Hepatocyte (in vitro differentiated cells): Measurements from ENCODE around the gene ECD. TPM values are rescaled to one million over a fixed set of nuclear protein-coding genes. Genes with fewer than 3 reads are reported as not detected.

Experiments used
- DNase-seq: peaks from one replicate; pipeline ENCODE4 v3.0.0-alpha.2; 2016; ENCODE audit warnings: low spot score
- H2AFZ ChIP-seq: fragments of 200-600 bp; sonication (generic); 2 replicates; pipeline ENCODE4 v1.6.0; 2016; ENCODE audit warnings: antibody characterized with exemption, mild to moderate bottlenecking
- H3K27ac ChIP-seq: fragments of 200-600 bp; sonication (generic); 2 replicates; pipeline ENCODE4 v1.5.1; 2016; ENCODE audit warnings: mild to moderate bottlenecking
- H3K27me3 ChIP-seq: fragments of 200-600 bp; sonication (generic); 2 replicates; pipeline ENCODE4 v1.6.1; 2016
- H3K36me3 ChIP-seq: fragments of 200-600 bp; sonication (generic); replicated peaks from 2 replicates; pipeline ENCODE4 v1.5.1; 2016; ENCODE audit warnings: low read depth; ENCODE audit not compliant: insufficient read depth
- H3K4me1 ChIP-seq: fragments of 200-600 bp; sonication (generic); 2 replicates; pipeline ENCODE4 v1.5.1; 2016; ENCODE audit warnings: mild to moderate bottlenecking, moderate library complexity; ENCODE audit not compliant: insufficient read depth
- H3K4me2 ChIP-seq: fragments of 200-600 bp; sonication (generic); 2 replicates; pipeline ENCODE4 v1.6.0; 2016
- H3K4me3 ChIP-seq: fragments of 200-600 bp; sonication (generic); 2 replicates; pipeline ENCODE4 v1.5.1; 2016; ENCODE audit warnings: mild to moderate bottlenecking
- H3K79me2 ChIP-seq: fragments of 200-600 bp; sonication (generic); 2 replicates; pipeline ENCODE4 v1.6.0; 2017; ENCODE audit warnings: mild to moderate bottlenecking
- H3K9me2 ChIP-seq: fragments of 200-600 bp; sonication (generic); replicated peaks from 2 replicates; pipeline ENCODE4 v1.6.0; 2017; ENCODE audit warnings: mild to moderate bottlenecking; ENCODE audit not compliant: insufficient read depth
- H3K9me3 ChIP-seq: fragments of 200-600 bp; sonication (generic); 2 replicates; pipeline ENCODE4 v1.5.1; 2016; ENCODE audit warnings: low read depth, mild to moderate bottlenecking
- H4K20me1 ChIP-seq: fragments of 200-600 bp; sonication (generic); 2 replicates; pipeline ENCODE4 v1.6.0; 2016; ENCODE audit warnings: mild to moderate bottlenecking; ENCODE audit not compliant: insufficient read depth, poor library complexity, severe bottlenecking
- EZH2 ChIP-seq: fragments of 200-600 bp; sonication (generic); IDR thresholded peaks from 2 replicates; pipeline ENCODE4 v1.6.1; 2016; ENCODE audit warnings: antibody characterized with exemption, mild to moderate bottlenecking, borderline replicate concordance
- EZH2phosphoT487 ChIP-seq: fragments of 200-600 bp; sonication (generic); IDR thresholded peaks from one replicate; pipeline ENCODE4 v1.6.1; 2018; ENCODE audit warnings: antibody characterized with exemption, mild to moderate bottlenecking, low read depth, moderate library complexity; ENCODE audit not compliant: unreplicated experiment, severe bottlenecking
- WGBS: methylation state at CpG from one replicate; pipeline ENCODE4 v1.1.6; 2016; ENCODE audit warnings: low lambda C conversion rate; ENCODE audit errors: missing lambda C conversion rate; 5-methylcytosine and 5-hydroxymethylcytosine counted together
- polyA plus RNA-seq: library from polyadenylated mRNA; unstranded; fragments of >200 nt; fragmentation: Nextera tagmentation; extraction: Ambion mirVana; gene quantifications from 2 replicates; pipeline ENCODE4 v1.2.1, GENCODE V29; 2016
- total RNA-seq: library from RNA; depleted of rRNA; stranded (reverse); fragments of >200 nt; gene quantifications from 2 replicates; pipeline ENCODE4 v1.2.3, GENCODE V29; 2014
- TF ChIP-seq, protein P1 (sequence below): fragments of 200-600 bp; sonication (generic); IDR thresholded peaks from 2 replicates; pipeline ENCODE4 v1.5.1; 2016; ENCODE audit warnings: antibody characterized with exemption, mild to moderate bottlenecking; ENCODE audit not compliant: poor library complexity

ECD gene
- total and polyA plus RNA-seq, 2 experiments from 2014 or later: 26.9 to 30.1 TPM

DNA sequence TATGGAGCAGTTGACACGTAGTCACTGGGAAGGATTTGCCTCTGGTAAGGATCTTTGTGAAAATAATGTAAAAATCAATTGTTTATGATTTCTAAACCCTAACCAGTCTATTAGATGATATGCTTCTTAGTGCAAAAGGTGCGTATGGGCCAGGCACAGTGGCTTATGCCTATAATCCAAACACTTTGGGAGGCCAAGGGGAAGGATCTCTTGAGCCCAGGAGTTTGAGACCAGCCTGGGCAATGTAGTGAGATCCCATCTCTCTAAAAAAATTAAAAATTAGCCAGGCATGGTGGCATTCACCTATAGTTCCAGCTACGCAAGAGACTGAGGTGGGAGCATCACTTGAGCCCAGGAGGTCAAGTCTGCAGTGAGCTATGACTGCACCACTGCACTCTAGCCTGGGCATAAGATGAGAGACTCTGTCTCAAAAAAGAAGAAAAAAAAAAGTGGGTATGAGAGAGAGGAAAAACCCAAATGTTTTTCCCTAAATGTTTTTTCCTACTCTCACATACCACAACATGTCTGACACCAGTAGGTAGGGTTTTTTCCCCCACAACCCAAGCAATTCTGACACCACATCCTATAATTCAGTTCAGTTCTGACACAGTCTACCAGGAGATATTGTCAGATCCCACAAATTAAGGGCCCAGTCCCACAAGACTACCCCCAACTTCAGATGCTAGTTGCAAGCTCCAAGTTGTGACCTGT lies 42.7 kb upstream of the ECD start:
- Histone ChIP-seq H3K9me3 (no peaks in the 10 kb centered on the region), H3K4me3 (no peak overlapping the region), H3K36me3 (no peaks in the 10 kb centered on the region), H3K79me2 (no peaks in the 10 kb centered on the region), H3K4me1 (no peaks in the 10 kb centered on the region), H3K27ac (no peak overlapping the region), H2AFZ (no peak overlapping the region), H3K4me2 (no peak overlapping the region), H3K9me2 (no peaks in the 10 kb centered on the region), H3K27me3 (no peaks in the 10 kb centered on the region), H4K20me1 (no peaks in the 10 kb centered on the region)
- WGBS: 97% methylated on average over 3 of the region's 3 CpGs
- no peak for DNase-seq
- TF ChIP-seq EZH2: no peak

DNA sequence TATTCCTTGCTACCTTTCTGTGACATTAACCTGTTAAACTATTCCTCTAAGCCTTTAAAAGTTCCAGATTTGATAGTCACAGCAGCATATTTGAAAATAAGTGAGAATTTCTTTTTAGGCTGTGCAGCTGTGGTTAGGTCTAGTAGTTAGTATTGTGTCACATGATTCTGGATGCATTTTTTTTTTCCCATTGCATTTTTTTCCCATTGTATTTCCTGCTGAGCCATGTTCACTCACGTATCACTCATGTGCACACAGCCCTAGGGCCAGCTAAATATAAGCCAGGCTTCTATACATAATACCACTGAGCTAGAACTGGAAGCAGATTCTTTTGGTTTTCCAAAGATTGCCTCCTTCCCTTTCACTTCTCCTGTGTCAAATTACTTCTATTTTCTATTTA lies 41.9 kb upstream of the ECD start:
- Histone ChIP-seq H3K9me2 (no peaks in the 10 kb centered on the region), H3K4me3 (no peak overlapping the region), H3K27me3 (no peaks in the 10 kb centered on the region), H3K79me2 (no peaks in the 10 kb centered on the region), H4K20me1 (no peaks in the 10 kb centered on the region), H3K4me2 (no peak overlapping the region), H3K4me1 (no peaks in the 10 kb centered on the region), H2AFZ (no peak overlapping the region), H3K36me3 (no peaks in the 10 kb centered on the region), H3K9me3 (no peaks in the 10 kb centered on the region), H3K27ac (no peak overlapping the region)
- no peak for TF ChIP-seq EZH2
- TF ChIP-seq, protein P1, sequence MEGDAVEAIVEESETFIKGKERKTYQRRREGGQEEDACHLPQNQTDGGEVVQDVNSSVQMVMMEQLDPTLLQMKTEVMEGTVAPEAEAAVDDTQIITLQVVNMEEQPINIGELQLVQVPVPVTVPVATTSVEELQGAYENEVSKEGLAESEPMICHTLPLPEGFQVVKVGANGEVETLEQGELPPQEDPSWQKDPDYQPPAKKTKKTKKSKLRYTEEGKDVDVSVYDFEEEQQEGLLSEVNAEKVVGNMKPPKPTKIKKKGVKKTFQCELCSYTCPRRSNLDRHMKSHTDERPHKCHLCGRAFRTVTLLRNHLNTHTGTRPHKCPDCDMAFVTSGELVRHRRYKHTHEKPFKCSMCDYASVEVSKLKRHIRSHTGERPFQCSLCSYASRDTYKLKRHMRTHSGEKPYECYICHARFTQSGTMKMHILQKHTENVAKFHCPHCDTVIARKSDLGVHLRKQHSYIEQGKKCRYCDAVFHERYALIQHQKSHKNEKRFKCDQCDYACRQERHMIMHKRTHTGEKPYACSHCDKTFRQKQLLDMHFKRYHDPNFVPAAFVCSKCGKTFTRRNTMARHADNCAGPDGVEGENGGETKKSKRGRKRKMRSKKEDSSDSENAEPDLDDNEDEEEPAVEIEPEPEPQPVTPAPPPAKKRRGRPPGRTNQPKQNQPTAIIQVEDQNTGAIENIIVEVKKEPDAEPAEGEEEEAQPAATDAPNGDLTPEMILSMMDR: no peak
- no peak for TF ChIP-seq EZH2phosphoT487
- 75% methylated on average over 1 of the region's 1 CpG for WGBS
- DNase-seq: no peak

DNA sequence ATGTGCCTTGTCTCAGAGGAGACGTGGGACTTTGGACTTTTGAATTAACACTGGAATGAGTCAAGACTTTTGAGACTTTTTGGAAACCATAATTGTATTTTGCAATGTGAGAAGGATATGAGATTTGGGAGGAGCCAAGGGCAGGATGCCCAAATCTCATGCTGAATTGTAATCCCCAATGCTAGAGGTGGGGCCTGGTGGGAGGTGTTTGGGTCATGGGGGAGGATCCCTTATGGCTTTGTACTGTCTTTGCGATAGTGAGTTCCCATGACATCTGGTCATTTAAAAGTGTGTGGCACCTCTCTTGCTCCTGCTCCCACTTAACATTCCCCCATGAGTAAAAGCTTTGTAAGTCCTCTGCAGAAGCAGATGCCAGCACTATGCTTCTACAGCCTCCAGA lies 40.1 kb upstream of the ECD start:
- H2AFZ ChIP-seq: no peak overlapping the region
- DNase-seq: no peak
- no peaks in the 10 kb centered on the region for H3K36me3 ChIP-seq
- no peaks in the 10 kb centered on the region for H3K4me1 ChIP-seq
- TF ChIP-seq, protein P1: no peak
- TF ChIP-seq EZH2 (no peak), EZH2phosphoT487 (no peak)
- H4K20me1 ChIP-seq: no peaks in the 10 kb centered on the region
- H3K27ac ChIP-seq: no peak overlapping the region
- no peak overlapping the region for H3K4me2 ChIP-seq
- no peaks in the 10 kb centered on the region for H3K9me3 ChIP-seq
- H3K79me2 ChIP-seq: no peaks in the 10 kb centered on the region
- no peaks in the 10 kb centered on the region for H3K9me2 ChIP-seq
- WGBS: 78% methylated on average over 2 of the region's 2 CpGs
- no peak overlapping the region for H3K4me3 ChIP-seq
- no peaks in the 10 kb centered on the region for H3K27me3 ChIP-seq

DNA sequence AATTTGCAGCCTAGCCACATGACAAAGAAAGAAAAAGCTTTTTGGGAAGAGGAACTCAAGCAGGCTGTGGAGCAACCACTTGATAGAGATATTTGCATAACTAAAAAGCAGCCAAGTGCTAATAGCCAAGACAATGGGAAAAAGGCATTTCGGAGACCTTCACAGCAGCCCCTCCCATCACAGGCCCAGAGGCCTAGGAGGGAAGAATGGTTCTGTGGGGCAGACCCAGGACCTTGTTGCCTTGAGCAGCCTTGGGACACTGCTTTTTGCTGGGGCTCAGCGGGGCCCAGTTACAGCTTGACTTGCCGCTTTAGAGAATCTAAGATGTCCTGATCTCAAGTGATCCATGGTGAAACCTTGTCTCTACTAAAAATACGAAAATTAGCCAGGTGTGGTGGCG lies 38.6 kb upstream of the ECD start:
- Histone ChIP-seq H3K79me2 (no peaks in the 10 kb centered on the region), H3K27me3 (no peaks in the 10 kb centered on the region), H3K9me2 (no peaks in the 10 kb centered on the region), H3K9me3 (no peaks in the 10 kb centered on the region), H3K4me1 (no peaks in the 10 kb centered on the region), H4K20me1 (no peaks in the 10 kb centered on the region), H3K4me2 (no peak overlapping the region), H2AFZ (no peak overlapping the region), H3K27ac (no peak overlapping the region), H3K4me3 (no peak overlapping the region), H3K36me3 (no peaks in the 10 kb centered on the region)
- no peak for DNase-seq
- TF ChIP-seq EZH2phosphoT487 (no peak), EZH2 (no peak)
- TF ChIP-seq, protein P1: no peak
- WGBS: 97% methylated on average over 5 of the region's 5 CpGs
